HG02938 (cell line): ENCODE results near the gene SPI1.
"Not testable (repeated sequence)": the region's sequence is repeated elsewhere in the genome, so short reads cannot be mapped to it uniquely, and the experiment has no call there.

Source experiments
- ATAC-seq: cut with Tn5 transposase; IDR thresholded peaks from one replicate; pipeline ENCODE4 v1.9.1; 2021; ENCODE audit warnings: mild to moderate bottlenecking, moderate library complexity; ENCODE audit not compliant: unreplicated experiment

The SPI1 gene

DNA sequence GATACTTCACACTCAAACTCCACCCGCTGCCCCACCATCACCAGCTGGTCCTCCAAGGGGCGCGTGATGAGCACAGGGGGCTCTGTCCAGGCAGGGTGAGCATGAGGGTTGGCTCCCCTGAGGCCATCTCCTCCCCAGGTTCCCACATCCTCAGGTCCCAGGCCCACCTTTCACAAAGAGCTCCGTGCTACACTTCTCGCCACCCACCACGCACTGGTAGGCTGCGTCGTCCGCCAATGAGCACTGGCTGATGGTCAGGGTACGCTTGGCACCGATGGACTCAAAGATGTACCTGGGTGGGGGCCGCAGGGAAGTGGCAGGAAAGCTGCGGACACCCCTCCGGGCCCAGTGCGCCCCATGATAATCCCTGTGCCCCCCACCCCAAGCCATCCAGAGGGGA lies 35.5 kb downstream of the SPI1 start:
- ATAC-seq = no peak

- ATAC-seq = no peak
Measured at GRCh38 chr11:47342036-47342803, 36.1 kb downstream of the SPI1 start.

DNA sequence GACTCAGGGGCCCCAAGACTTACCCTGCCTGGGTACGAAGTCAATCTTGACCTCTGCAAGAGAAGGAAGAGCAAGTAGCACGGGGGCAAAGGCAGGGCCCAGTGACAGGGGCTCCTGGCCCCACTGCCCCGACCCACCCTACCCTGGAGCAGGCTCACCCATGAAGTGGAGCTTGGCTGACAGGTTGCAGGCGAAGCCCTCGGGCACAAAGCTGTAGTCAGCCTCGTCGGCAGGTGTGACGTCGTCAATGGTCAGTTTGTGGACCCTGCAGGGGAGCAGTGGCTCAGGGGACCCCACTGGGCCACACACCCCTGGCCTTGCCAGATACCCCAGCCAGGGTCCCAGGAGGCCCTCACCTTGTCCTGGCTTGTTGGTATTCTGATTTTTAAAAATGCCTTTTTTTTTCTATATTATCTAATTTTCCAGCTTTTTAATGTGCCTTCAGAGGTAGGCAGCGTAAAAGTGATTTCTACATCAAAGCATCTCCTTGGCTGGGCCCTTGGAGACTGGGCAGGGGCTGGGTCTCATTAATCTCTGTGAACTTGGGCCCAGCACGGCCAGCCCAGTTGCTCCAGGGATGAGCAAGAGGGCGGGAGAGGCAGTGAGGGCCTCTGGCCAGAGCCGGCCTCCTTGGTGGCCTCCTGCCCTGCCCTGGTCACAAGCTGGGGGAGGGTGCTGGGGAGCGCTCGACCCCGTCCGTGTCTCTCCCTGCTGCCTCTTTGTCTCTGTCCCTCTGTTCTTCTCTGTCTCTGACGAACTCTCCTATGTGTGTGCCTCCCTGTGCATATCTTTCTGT lies 37.2 kb downstream of the SPI1 start:
- ATAC-seq = no peak

DNA sequence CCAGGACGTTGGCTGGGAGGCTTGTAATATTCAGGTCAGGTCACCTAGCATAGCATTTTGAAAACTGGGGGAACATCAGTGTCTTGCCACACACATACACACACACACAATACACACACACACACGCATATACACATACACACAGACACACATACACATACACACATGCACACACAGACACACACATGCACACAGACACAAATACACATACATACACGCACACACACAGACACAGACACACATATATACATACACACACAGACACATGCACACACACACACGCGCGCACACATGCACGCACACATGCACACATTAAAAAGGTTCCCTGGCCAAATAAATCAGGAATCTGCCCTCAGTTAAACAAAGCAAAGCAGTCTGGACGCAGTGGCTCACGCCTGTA lies 38.3 kb downstream of the SPI1 start:
- no peak for ATAC-seq

GRCh38 chr11:47338396-47339241 lies 39.7 kb downstream of the SPI1 start:
- no peak for ATAC-seq

DNA sequence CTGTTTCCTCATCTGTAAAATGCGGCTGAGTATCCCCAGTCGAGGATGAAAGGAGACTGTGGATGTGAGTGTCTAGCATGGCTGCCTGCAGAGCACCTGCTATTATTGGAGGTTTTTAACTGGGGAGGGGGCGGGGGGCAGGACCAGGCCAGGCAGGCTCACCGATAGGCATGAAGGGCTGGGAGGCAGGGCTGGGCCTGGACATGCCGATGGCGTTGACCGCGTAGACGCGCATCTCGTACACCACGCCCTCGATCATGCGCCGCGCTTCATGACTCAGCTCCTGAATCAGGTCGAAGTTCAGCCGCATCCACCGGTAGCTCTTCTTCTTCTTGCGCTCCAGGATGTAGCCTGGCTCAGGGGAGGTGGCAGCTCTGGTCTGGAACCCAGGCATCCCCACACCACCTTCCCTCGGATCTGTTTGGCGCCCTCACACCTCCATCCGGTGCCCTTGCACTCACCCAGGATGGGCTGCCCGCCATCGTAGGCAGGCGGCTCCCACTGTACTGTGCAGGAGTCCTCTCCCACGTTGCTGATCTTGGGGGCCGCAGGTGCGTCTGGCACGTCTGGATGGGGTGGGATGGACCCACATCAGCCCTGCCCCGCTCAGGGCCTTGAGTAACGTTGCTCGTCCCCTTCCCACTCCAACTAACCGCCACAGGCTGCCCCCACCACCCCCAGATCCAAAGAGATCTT lies 41.0 kb downstream of the SPI1 start:
- ATAC-seq = no peak

DNA sequence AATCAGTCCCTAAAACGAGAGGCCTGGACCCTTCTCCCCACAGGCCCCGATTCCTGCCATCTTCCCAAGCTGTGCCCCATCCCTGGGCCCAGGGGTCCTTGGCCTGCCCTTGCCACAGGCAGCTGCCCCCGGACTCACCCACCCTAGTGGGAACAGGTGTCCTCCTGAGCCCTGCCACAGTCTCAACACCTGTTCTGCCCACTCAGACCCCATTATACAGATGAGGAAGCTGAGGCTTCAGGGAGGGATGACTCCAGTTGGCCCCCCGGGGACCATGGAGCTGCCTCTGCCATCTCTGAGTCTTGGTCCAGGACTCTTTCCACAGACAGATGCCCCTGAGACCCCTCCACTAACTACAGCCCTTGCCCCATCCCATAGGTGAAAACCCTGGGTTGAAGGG lies 41.8 kb downstream of the SPI1 start:
- no peak for ATAC-seq

DNA sequence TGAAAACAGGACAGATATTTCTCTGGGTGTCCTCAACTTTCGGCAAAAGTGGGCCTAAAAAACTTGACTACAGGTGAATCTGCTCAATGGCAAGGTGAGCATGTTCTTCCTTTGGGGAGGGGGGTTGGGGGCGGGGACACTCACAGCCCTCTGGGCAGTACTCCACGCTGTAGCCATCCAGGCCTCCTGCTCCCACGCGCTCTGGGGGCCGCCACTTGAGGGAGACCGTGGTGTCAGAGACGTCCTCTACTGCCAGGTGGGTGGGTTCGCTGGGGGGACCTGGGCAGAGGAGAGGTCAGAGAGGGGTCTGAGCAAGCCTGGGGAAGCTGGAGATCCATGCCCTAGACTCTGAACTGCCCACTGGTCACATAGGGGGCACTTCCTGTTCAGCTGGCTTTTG lies 42.6 kb downstream of the SPI1 start:
- ATAC-seq = no peak

DNA sequence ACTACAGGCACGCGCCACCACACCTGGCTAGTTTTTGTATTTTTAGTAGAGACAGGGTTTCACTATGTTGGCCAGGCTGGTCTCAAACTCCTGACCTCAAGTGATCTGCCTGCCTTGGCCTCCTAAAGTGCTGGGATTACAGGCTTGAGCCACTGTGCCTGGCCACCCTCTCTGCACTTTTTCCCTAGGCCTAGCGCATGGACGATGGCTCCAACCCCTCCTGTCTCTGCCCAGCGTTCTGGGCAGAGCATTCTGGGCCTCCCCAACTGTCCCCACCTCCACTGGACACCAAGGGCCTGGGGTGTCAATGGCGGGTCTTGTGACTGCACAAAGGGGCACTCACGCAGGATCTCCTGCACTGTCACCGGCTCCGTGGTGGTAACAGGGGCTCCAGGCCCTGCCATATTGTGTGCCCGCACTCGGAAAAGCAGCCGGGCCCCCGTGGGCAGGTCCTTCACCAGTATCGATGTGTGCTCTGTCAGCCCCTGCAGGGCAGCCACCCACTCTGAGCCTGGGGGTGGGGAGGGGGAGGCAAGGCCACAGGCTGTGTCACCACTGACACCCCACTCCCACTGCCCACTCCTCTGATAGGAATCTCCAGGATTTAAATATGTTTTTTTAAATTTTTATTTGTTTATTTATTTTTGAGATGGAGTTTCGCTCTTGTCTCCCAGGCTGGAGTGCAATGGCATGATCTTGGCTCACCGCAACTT lies 43.5 kb downstream of the SPI1 start:
- ATAC-seq = not testable (repeated sequence)

DNA sequence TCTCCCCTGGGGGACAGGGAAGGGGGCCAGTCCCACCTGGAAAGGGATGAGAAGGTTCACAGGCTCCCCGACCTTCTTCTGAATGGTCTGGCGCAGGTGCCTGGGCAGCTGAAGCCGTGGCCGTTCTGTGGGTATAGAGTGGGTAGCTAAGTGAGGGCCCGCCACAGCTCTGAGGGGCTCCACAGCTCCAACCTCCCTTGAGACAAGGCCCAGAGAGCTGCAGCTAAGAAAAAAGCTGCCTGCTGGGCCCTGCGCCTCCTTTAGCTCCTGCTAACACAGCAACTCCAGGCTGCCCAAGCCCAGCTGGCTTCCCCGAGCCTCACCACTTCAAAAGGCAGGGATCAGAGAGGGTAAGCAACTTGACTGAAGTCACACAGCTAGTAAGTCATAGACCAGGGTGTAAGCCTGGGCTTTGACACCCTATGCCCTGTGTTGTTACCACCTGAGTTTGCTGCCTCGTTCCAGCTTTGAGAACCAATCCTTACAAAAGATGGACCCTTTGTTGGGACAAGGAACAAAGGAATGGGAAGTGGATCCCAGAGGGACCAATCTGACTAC lies 44.4 kb downstream of the SPI1 start:
- ATAC-seq = no peak

DNA sequence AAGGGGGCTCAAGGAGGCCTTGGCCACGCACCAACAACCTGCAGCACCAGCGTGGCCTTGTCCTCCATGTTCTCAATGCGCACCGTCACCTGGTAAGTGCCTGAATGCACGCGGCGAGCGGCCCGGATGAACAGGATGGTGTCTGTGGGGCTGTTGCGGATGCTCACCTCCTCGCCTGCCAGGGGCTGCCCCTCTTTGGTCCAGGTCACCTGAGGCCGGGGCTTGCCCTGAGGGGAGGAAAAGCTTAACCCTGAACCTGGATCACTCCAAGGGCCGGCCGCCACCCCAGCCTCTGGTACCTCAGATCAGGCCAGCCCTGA lies 44.9 kb downstream of the SPI1 start:
- ATAC-seq = no peak

DNA sequence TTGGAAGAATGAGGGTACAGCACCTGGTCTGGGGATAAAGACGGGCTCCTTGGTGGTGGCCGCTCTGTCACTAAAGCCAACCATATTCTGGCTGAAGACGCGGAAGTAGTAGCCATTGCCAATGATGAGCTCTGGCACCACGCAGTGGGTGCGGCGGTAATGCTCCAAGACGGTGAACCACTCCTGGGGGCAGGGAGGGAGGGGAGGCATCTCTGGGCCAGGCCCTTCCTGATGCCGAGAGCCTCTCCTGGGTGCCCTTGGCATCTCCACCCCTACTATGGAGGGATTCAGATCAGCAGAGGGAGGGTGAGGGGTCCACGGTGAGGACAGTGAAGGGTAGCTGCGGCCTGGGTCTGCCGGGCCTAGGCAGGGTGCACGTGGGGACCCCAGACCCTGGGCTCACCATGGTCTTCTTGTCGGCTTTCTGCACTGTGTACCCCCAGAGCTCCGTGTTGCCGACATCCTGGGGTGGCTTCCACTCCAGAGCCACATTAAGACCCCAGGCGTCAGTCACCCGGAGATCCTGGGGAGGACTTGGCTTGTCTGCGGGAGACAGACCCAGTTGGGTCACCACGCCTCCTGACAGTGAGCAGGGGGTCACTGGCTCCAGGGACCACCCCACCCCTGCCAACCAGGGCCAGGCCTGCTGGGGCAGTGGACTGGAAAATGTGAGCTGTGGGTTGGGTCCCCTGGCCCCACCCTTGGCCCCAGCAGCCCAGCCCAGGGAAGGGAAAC lies 45.4 kb downstream of the SPI1 start:
- ATAC-seq = no peak

- no peak for ATAC-seq
Measured at GRCh38 chr11:47332303-47332711, 46.0 kb downstream of the SPI1 start.

GRCh38 chr11:47331454-47332302 lies 46.7 kb downstream of the SPI1 start:
- ATAC-seq = no peak

DNA sequence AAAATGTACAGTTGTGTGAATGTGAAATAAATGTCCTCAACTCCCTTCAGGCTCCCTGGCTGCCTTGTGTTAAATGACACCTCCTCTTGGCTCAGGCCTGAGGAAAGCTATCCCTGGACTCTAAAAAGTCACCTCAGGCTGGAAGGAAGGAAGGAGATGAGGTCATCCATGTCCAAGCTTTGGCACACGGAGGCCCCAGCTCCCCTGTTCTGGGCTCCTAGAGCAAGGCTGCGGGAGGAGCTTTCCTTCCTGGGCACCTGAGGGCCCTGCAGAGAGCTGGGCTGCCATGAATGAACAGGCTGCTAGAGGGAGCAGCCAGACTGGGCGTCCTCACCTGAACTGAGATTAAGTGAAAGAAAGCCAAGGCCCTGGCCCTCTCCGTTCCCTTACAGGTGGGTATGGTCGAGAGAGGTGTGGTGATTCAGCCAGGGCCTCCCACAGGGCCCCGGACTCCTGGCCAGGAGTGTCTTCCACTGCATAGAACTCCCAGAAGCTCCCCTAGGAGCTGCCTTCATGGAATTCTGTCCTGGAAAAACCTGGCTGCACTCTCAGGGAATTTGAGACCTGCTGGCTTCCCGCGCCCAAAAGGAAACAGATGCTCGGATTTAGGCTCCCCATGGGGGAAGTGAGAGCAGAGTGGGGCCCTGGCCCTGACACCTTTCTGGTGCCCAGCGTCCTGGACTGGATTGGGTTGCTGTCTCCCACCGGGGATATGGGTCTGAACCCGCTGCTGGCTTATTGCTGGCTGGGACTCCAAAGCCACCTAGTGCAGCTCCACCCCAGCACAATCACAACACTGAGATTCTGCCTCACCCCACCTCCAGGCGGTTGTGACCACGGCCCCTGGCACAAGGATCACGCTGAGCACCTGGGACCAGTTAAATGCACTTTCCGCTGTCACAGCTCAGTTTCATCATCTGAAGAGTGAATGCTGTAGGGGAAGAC lies 48.1 kb downstream of the SPI1 start:
- ATAC-seq = no peak

- no peak for ATAC-seq
Measured at GRCh38 chr11:47329431-47329986, 48.8 kb downstream of the SPI1 start.
